ENCODE data around the gene HPSE.
A peak's percentile ranks its signal among the peaks of the same experiment; 100 is the strongest.
"Not testable (repeated sequence)": the region's sequence is repeated elsewhere in the genome, so short reads cannot be mapped to it uniquely, and the experiment has no call there.

The HPSE gene

DNA sequence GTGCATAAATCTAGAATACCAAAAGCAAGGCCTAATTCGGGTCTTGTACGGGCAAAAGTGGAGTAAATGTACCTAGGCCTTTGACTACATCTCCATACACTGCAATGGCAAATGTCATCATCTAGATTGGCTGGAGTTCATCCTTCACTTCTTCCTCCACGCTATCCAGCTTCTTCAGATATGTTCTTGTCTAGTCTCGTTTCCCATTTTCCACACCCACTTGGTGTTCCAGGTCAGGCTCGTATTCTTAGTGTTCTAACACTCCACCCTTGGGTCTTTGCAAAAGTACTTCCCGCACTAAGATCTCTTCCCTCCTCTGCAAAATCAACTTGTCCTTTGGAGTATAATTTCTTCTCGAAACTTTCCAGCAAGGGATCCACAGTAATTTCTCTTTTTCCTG lies 51.5 kb downstream of the HPSE start:
- DNase-seq (ENCODE audit: low spot score): no peak

DNA sequence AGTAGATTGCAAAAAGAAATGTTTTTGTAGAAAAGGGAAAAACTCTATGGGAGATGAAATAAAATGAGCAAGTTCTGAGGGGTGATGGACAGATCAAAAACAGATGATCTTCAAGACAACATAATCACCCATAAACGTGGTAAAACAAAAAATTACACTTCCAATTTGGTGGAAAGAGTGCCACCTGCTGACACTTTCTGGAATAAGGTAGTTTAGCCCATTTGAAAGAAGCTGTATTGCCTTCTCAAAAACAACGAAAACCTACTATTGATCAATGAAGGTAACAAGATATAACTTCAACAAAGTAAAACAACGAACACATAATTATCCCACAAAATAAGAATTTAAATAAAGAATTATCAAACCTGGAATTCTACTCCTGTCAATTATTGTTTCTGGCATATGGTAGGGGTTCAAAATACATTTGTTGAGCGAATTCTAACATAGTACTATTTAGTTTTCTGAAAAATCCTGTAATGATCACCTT lies 52.6 kb downstream of the HPSE start:
- DNase-seq (ENCODE audit: low spot score): peak; percentile 76

- no peak for DNase-seq (ENCODE audit: low spot score)
Measured at GRCh38 chr4:83281307-83281706, 53.3 kb downstream of the HPSE start.

GRCh38 chr4:83276299-83277040 lies 58.2 kb downstream of the HPSE start:
- DNase-seq (ENCODE audit: low spot score): peak; percentile 62

GRCh38 chr4:83273926-83274325 lies 60.7 kb downstream of the HPSE start:
- not testable (repeated sequence) for DNase-seq (ENCODE audit: low spot score)

DNA sequence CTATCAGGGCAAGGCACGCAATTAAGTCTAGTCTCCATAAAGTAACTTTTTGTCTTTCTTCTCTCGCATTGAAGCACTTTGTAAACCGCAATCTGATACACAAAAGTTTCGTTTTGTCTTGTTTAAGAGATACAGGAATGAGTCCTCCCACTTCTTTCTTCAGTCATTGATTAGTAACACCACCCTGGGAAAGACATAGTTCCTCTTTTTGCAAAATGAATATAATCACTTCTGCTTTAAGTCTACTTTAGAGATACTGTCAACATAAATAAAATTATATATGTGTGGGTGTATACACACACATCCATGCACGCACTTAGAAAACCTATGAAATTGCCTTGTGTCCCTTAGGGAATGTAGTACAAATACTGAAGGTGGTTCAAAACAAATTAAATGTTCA lies 61.7 kb downstream of the HPSE start:
- DNase-seq (ENCODE audit: low spot score): peak; percentile 73

- DNase-seq (ENCODE audit: low spot score): no peak
Measured at GRCh38 chr4:83269256-83269655, 65.4 kb downstream of the HPSE start.

GRCh38 chr4:83268491-83268890 lies 66.2 kb downstream of the HPSE start:
- DNase-seq (ENCODE audit: low spot score): no peak

DNA sequence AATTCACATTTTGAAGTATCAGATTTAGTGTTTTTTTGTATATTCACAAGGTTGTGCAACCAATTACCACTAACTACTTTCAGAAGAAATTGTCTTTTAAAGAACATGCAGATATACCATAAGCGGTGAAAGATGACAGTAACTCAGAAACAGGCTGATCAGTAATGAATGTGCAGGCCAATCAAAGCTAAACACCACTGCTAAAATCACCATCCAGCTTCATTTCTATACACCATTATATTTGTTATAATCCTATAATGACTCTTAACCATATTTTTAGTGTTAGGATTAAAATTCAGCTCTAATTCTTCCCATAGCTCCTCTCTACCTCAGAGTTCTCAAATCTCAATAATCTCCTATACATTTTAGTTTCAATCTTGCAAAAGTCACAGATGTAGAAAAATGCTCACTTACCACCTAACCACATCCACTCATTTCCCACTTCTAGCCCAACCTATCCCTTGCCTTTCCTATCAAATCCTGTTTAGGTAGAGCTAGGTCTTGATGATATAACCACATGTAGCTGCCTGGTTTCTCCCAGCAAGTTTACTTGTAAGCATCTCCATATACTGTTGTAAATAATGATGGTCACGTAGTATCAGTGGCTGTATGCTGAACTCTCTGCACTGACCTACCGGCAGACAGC lies 66.7 kb downstream of the HPSE start:
- peak; percentile 68 for DNase-seq (ENCODE audit: low spot score)

- no peak for DNase-seq (ENCODE audit: low spot score)
Measured at GRCh38 chr4:83267121-83267829, 67.4 kb downstream of the HPSE start.

DNA sequence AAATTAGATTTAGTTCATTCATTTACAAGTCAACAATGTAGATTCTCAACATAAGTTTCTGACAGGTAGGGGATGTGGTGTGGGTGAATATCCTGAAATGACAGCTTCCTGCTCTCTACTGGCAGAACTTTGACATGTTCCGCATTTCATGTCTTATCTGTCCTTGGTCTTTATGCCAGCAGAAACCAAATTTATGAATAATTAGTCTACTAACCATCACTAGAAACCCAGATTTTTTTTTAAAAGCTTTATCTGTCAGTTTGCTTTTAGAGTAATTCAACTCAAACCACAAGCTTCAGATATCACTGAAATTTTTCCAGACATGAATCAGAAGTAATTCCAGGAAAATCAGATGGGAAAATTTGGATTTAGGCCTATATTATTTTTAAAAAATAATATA lies 68.0 kb downstream of the HPSE start:
- peak; percentile 76 for DNase-seq (ENCODE audit: low spot score)

- DNase-seq (ENCODE audit: low spot score): no peak
Measured at GRCh38 chr4:83263106-83263505, 71.5 kb downstream of the HPSE start.

DNA sequence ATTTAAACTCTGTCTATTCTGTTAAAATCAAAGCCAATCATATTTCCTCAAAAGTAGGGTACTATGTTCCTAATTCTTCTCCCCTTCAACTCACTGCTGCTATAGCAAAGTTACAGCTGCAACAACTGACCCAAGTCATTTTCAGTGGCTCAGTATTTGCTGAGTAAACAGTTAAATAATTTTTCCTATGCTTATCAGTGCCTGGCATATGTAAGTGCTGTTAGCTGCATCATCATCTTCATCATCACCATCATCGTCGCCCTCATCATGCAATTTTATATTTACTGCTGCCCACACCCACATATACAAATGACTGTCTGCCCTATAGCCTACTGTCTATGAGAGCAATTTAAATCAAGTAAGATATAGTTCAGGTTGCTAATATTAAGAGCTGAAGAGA lies 72.0 kb downstream of the HPSE start:
- no peak for DNase-seq (ENCODE audit: low spot score)

GRCh38 chr4:83261307-83261706 lies 73.3 kb downstream of the HPSE start:
- DNase-seq (ENCODE audit: low spot score): no peak

GRCh38 chr4:83259586-83259985 lies 75.1 kb downstream of the HPSE start:
- DNase-seq (ENCODE audit: low spot score): no peak

DNA sequence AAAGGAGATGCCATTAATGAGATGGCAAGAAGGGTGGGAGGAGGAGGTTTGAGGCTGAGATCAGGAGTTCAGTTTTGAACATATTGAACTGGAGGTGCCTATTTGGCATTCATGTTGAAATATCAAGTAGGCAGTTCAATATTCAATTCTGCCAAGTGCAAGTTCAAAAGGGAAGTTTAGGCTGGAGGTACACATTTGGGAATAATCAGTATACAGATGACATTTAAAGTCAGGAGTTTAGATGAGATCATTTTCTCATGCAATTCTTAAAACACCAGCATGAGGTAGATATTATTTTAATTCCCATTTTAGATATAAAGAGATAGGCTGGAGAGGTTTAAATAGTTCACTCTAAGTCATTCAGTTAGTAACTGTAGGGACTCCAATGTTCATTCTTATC lies 76.2 kb downstream of the HPSE start:
- DNase-seq (ENCODE audit: low spot score): no peak

DNA sequence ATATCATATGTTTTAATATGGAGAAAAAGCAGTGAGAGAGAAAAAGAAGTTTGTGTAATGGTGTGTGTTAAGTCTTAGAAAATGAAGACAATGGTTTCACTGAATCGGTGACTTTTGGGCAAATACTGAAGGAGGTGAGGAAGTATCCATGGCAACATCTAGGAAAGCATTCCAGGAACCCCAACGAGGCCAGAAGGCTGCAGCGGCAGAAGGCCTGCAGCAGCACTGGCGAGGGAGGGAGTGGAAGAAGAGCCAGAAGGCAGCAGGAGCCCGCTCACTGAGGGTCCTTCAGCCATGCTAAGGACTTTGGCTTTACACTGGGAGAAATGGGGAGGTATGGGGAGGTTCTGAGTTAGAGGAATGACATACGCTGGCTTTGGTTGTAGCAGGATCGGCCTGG lies 76.8 kb downstream of the HPSE start:
- DNase-seq (ENCODE audit: low spot score): no peak

DNA sequence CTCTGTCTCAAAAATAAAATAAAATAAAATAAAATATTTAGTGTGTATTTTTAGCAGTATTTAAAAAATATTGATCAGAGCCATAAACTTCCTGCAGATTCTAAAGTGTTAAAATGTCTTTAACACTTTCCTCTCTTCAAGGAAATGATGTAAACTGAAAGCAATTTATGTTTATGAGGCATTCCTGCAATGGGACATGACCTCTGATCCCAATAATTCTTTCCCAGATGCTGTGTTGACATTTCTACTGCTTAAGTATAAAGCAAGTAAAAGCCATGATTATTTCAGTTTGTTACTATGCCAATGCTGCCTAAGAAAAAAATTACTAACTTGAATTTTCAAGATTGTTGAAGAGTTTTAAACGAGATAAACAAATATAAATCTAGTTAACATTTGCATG lies 79.1 kb downstream of the HPSE start:
- DNase-seq (ENCODE audit: low spot score): no peak

DNA sequence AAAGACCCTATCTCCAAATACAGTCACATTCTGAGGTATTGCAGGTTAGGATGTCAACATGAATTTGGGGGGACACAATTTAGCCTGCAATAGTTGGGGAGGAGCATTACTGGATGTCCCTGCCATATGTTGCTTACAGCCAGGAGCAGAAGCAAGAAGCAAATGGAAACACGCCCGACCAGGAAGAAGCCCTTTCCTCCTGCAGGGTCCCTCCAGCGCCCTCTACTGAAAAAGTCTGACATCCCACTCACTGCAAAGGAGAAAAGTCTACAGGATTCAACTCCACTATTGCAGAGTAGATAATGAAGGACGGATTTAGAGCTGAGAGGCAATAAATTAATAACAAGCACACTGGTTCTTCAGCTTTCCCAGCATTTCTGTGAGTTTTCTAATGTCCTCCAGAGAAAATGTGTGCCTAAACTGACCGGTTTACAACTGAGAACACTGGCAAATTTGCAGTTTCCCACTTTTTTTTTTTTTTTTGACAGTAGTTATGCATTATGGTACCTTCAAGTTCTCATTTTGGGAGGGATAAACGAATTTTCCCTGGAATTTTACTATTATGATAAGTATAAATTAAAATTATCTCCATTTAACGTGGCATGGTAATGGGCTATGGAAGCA lies 81.8 kb downstream of the HPSE start:
- peak; percentile 73 for DNase-seq (ENCODE audit: low spot score)

- DNase-seq (ENCODE audit: low spot score): no peak
Measured at GRCh38 chr4:83251447-83251830, 83.2 kb downstream of the HPSE start.

DNA sequence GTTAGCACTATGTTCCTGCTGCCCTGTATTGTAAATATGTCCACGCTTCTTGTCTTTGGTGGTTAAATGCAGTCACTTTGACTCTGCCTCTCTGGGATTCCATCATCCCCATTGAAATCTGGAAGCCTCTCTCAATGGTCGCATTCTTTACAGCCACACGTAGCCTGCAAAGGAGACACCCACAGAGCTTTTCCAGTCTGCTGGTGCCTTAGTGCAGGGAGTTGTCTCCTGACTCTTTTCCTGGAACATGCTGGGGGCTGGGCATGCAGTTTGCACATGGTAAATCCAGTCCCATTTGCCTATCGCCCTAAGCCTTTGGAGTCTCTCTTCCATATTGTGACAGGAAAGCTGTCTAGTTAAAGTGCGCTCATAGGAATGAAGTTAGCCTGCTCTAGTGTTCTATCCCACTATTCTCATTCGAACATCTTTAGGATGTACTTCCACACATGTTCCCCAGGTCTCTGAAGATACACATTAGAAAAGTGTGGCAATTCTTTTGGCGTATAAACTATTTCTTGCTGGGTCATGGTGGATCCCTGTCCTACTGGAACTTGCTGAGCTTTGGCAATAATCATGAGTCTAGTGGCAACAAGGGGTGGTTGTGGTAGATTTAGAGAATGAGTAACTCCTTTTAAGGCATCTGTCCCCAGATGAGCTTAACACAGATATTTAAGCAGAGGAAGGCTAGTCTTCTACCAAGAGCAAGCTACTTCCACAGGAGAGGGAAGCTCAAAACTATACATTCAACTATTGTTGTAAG lies 83.8 kb downstream of the HPSE start:
- no peak for DNase-seq (ENCODE audit: low spot score)

DNA sequence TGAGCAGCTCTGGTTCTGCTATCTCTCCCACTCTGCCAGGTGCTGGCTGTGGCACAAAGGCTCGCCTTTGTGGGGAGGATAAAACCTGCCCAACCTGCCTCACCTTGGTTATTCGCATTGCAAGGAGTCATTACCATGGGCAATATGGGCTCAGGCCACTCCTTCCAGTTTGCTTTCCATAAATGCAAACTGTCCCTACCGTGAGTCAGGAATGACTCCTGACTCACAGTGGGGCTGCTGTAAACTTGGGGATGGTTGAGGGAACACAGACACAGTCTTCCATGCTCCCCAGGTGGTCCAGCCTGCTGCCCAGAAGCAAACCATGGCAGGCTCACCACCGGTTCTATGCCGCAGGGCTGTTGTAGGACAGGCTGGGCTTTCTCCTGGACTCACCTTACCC lies 86.2 kb downstream of the HPSE start:
- no peak for DNase-seq (ENCODE audit: low spot score)

Data from activated CD4-positive, alpha-beta T cell treated with anti-CD3 and anti-CD28 coated beads, Interleukin-2, Interleukin-4, amounts not matched to agents 100 ng/mL and 50 ng/mL, durations not matched to agents 16 hours and 8 hours (primary cell).